Myocyte (in vitro differentiated cells): ENCODE results near the gene ARHGEF11. TPM values are rescaled to one million over a fixed set of nuclear protein-coding genes. Genes with fewer than 3 reads are reported as not detected.
"Not testable (repeated sequence)": the region's sequence is repeated elsewhere in the genome, so short reads cannot be mapped to it uniquely, and the experiment has no call there.

Experiments
- DNase-seq: peaks from one replicate; pipeline ENCODE4 v3.0.0-alpha.2; 2012; ENCODE audit warnings: low read depth
- total RNA-seq: library from RNA; depleted of rRNA; stranded (reverse); fragments of >200 nt; gene quantifications from 2 replicates; pipeline ENCODE4 v1.2.3, GENCODE V29; 2014

Gene ARHGEF11
- total RNA-seq, 1 donor from 2014 or later: 19.3 TPM

DNA sequence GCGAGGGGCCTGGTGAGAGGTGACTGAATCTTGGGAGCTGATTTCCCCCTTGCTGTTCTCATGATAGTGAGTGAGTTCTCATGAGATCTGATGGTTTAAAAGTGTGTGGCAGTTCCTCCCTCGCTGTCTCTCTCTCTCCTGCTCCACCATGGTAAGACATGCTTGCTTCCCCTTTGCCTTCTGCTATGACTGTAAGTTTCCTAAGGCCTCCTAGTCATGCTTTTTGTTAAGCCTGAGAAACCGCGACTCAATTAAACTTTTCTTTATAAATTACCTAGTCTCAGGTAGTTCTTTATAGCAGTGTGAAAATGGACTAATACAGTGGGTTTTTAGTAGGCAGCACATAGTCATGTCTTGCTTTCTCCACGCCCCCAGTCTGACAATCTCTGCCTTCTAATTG is 10.2 kb upstream of the ARHGEF11 start:
- DNase-seq: not testable (repeated sequence)

DNA sequence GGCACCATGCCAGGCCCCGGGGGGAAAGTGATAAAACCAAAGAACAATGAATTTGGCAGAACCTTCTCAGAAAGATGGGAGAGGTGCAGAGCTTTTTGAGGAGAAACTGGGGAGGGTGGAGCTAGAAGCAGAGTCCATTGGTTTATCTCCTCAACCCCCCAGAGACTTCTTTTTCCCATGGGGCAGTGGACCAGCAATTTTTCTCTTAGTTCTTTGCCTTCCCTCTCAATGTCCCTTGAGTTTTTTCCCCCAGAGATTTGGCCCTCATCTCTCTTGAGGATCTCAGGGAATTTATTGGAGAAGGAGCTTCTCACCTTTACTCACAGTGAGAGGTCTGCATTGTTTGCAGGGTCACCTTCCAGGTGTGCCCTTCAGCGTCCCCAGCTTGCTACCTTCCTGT is 5.3 kb upstream of the ARHGEF11 start:
- DNase-seq: no peak

DNA sequence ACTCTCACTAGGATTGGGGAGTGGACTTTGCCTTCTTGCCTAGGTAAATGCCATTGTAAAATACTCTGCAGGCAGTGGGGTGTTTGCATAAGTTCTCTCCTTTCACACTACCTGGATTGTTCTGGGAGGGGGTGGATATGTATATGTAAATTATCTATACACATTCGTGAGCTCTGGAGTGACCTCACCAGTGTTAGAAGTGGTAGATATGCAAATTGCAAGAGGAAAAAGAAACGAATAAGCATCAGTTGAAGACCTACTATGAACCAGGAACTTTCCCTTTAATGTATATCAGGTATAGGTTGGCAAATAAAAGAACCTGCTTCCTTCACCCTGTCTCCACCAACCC is 1.5 kb upstream of the ARHGEF11 start:
- DNase-seq: no peak

DNA sequence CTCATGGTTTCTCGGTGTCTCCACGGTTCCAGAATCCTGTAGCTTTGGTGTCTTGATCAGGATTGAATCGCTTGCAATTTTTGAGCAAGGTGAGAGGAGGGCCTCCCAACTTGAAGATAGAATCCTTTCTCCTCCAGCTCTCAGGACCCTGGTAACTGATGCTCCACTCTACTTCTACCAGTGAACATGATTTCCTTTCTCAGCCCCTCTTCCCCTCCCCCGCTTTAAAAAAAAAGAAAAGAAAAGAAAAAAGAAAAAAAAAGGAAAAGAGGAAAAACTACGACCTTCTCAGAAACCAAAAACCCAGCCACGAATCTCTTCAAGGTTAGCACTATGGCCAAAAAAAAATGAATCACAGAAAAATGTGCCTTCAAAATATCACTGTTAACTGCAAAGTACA is 1.2 kb downstream of the ARHGEF11 start:
- no peak for DNase-seq

DNA sequence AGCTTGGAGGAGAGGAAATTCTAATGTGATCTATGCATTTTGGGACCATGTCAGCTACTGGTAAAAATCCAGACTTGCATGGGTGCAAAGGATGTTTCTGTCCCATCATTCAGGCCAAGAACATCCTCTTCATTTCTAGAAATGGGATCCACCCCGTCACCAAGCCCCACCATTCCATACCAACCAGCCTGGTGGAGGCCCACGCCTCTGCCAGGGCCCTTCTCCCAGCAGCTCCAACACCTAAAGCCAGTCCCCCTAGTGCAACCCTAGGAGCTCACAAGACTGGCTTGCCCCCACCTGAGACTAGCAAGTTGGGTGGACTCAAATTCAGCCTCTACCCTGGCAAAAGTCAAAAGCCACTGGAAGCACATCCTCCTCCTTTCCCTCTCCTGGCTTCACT is 1.9 kb downstream of the ARHGEF11 start:
- no peak for DNase-seq

DNA sequence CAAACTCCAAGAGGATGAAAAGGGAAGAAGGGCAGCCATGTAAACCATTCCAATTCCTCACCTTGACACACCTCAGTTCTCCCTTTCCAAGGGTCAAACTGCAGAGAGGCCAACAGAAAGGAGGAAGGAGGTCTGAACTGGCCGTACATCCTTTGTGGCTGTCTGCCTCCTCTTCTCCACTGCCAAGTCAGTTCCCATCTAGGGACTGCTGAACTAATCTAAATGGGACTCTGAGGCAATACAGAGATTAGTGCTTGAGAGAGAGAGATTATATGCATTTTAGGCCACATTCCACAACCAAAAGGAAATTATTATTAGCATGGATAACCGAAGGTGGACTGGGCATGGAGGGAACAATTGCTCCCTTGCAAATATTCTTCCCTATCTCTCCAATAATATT is 2.7 kb downstream of the ARHGEF11 start:
- DNase-seq: no peak

DNA sequence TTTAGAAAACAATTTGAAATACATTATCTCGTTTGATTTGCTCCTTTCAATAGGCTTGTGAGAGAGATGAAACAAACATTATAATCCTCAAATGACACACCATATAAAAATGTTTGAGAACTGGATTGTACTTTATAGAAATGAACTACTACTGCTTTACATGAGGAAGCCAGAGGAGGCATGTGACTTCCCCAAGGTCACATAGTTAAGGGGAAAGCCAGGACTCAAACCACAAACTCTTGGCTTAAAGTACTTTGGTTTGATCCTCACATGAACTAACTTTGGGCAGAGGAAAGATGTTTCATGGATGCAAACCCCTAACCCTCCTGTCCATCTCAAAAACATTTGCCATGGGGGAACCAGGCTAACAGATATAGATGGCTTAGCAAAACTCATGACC is 4.7 kb downstream of the ARHGEF11 start:
- peak; percentile 23 for DNase-seq

DNA sequence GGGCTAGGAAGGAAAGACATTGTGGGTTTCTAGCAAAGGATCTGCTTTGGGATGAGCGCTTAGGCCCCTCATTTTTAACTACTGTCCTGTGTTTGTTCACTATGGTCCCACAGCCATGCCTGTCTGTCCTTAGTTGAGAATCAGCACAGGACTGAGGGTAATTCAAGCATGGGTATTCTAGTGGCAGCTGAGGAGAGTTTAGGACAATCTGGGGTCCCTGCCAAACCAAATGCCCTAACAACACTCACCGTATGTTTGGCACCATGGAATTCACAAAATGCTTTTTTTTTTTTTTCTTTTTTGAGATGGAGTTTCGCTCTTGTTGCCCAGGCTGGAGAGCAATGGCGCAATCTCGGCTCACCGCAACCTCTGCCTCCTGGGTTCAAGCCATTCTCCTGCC is 10.4 kb downstream of the ARHGEF11 start:
- peak; percentile 33 for DNase-seq

DNA sequence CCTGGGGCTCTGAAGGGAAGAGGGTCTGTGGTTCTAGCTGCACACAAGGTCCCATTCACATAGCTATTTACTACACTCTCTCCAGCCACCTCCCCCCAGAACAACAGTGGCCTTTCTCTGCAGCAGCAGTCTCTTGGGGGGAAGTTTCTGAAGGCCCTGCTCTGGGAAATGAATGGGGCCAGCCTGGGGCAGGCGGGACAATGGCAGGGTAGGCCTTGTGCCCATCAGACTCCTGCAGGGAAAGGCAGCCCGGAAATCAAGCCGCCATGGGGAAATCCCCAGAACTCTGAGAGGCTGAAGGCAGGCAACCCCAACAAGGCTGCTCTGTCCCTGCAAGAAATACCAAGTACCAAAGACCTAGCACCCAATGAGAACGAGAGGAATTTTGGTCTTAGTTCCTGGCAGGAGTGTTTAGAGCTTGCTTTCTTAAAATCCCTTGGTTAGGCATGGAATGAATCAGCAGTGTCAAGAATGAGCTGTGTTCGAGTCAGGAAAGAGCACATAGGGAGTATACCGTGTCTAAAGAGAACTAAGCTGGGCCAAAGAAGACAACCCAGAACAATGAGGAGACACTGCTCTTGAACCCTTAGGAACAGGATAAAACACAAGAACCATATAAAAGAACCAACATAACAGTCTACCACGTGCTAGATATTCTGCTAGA is 11.3 kb downstream of the ARHGEF11 start:
- DNase-seq: no peak

DNA sequence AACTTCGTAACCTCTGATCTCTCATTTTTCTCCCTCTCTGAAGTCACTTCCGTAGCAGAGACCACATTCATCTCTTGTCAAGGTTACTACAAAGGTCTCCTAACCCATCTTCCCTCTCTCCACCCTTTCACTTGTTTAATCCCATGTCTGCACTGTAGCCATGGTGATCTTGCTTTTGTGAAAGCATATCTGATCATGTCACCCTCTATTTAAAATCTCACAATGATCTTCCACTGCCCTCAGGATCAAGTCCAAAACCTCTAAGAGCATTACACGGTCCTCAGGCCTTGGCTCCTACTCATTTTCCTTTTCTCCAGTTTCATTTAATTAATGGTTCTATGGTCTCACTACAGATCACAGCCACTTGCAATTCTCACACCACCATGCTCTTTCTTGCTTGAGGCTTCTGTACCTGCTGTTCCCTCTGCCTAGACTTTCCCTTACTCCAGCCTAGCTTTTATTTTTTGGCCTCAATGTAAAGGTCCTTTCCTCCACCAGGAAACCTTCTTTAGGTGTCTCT is 12.1 kb downstream of the ARHGEF11 start:
- peak; percentile 13 for DNase-seq

DNA sequence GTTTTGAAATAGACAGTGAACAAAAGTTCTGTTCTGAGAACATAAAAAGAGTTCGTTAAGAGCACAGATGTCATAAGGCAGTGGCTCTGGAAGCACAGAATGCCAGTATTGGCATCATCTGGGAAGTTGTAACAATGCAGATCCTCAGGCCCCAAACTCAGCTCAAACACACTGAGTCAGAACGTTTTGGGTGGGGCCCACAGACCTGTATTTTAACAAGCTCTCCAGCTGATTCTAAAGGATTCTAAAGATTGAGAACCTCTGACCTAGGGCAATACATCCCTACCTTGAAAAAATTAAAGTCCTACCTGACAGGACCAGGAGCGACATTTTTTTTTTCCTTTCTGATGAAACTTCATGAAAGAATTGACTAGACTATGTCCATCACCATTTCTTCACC is 13.2 kb downstream of the ARHGEF11 start:
- DNase-seq: no peak

DNA sequence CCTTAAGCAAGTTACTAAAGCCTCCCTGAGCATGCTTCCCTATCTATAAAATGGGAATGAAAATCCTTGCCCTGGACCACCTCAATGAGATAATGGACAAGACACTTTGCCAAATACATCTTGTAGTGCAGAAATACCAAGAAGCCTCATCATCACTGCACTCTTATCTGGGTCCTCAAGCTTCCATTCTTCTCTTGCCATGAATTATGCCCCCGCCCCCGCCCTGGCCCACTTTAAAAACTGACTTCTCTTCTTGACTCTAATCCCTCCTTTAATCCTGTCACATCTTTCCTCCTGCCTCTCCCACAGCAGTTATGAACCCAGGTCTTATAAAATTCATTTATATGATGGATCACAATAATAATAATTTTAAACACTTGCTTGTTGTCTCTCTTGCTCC is 14.8 kb downstream of the ARHGEF11 start:
- DNase-seq: no peak

DNA sequence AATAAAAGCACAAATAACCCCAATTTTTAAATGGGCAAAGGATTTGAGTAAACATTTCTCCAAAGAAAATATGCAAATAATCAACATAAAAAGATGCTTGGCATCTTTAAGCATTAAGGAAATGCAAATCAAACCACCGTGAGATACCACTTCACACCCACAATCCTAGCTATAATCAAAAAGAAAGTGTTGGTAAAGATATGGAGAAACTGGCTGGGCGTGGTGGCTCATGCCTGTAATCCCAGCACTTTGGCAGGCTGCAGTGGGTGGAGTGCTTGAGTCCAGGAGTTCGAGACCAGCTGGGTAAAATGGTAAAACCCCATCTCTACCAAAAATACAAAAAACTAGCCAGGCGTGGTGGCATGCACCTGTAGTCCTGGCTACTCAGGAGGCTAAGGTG is 16.9 kb downstream of the ARHGEF11 start:
- DNase-seq: no peak

DNA sequence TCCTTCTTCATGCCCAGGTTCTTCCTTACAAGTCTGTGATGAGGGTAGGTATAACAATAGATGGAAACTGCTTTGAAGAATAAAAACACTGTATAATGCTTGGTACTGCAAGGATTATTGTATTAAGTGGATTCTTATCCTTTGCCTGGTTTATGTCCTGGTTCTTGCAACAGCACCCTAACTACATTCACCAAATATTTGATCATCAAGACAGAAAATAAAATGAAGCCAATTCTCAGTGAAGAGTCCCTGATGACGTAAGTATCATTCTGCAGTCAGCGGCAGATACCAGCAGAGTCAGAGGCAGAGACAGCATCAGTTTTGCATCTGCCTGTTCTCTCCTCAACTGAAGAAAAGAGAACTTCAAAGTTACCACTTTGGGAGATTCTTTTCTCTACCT is 19.7 kb downstream of the ARHGEF11 start:
- DNase-seq: no peak

DNA sequence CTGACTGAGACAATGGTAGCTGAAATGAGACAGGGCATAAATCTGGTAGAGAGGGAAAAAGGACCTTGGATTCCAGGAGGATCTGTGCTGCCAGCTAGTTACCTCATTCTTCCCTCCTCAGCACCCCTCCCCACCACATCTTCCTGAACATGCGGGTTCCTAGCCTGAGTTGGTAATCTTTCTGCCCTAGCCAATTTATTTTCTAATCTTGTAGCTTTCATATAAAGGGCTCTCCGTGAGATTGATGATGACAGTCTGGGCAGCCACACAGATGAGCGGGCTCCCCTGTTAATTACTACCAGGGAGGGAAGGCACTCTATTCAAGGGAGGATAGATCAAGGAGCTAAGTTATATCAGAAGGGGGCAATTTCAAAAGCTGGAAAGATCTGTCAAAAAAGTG is 20.2 kb downstream of the ARHGEF11 start:
- no peak for DNase-seq

DNA sequence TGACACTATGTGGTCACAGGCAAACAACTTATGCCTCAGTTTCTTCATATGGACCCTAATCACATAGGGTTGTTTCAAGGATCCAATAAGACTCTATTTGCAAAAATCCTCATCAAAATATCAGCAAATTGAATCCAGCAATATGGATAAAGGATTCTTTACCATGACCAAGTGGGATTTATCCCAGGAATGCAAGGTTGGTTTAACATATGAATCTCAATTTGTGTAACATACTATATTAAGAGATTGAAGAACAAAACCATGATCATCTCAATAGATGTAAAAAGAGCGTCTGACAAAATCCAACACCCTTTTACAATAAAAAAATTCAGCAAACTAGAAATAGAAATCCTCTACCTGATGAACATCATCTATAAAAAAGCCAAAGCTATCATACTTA is 23.9 kb downstream of the ARHGEF11 start:
- no peak for DNase-seq

DNA sequence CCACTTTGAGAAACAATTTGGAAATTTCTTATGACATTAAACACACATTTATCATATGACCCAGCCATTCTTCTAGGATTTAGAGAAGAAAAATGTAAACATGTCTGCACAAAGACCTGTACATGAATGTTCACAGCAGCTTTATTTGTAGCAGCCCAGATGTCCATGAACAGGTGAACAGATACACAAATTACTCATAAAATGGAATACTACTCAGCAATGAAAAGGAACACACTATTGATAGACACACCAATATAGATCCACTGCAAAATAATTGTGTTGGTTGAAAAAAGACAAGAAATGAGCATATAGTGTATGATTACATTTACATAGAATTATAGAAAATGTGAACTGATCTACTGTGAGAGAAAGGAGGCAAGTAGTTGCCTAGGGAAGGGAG is 26.1 kb downstream of the ARHGEF11 start:
- DNase-seq: no peak

DNA sequence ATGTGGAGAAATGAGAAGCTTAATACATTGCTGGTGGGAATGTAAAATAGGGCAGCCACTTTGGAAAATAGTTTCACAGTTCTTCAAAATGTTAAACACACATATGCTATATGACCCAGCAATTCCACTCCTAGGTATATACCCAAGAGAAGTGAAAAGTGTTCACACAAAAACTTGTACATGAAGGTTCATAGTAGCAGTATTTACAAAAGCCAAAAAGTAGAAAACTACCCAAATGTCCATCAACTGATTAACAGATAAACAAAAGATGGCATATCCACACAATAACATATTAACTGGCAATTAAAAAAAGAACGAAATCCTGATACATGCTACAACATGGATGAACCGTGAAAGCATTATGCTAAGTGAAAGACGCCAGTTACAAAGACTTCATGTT is 33.7 kb downstream of the ARHGEF11 start:
- no peak for DNase-seq

DNA sequence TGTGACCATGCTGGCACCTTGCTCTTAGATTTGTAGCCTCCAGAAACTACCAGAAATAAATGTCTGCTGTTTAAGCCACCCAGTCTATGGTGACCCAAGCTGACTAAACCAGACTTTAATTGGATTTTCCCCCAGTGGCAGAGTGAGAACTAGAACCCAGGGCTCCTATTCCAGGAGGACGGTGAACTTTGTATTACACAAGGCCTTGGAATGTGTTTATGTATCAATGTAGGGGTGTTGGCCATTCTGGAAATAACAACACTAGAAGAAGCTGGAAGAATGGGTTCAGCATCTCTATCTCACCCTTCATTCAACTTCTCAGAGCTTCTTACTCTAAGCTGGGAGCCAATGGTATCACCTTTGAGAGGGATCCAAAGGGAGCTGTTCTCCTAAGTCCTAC is 37.0 kb downstream of the ARHGEF11 start:
- no peak for DNase-seq

DNA sequence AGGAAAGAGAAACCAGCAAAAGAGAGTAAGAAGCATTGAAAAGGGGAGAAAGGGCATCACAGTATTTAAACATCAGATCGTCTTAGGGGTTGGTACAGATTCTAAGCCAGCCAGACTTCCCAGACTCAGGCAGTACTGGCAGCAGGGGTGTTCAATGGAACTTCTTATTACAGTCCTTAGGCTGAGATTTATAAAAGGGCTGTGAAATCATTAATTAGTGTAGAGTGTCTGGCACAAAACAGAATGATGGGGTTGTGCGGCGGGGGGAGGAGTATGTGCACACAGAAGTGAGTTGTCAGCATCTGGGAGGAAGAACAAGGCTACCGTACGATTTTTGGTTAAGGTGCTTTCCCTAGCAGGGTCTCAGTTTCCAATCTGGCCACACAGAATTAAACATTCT is 38.2 kb downstream of the ARHGEF11 start:
- DNase-seq: no peak

DNA sequence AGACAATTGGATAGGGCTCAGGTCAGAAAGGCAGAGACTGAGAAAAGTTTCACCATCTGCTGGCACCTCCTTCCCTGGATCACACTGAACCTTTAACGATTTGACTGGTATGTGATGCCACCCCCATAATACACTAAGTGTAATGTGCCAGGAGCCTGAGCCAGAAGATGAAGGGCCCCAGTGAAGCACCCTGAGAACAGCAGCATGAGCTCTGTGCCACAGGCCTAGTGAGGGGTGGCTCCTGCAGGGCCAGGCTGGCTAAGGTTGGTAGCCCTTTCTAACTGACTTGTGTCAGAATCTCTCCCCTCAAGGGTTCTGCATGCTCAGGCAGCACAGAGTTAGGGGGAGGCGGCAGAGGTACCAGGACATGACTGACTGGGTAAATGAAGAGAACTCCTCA is 38.9 kb downstream of the ARHGEF11 start:
- no peak for DNase-seq

DNA sequence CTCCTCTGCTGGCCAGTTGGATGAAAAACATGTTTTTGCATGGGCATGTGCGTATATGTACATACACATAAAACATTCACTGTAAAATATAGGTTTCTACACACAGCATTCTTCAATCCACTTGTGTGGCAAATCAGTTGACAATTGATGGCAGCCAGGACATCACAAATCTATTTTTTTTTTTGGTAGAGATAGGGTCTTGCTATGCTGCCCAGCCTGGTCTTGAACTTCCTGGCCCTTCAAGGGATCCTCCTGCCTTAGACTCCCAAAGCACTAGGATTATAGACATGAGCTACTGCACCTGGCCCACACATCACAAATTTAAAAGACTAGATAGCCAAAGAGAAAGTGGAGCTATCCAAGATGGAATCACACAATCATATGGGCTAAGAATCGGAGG is 39.6 kb downstream of the ARHGEF11 start:
- no peak for DNase-seq

DNA sequence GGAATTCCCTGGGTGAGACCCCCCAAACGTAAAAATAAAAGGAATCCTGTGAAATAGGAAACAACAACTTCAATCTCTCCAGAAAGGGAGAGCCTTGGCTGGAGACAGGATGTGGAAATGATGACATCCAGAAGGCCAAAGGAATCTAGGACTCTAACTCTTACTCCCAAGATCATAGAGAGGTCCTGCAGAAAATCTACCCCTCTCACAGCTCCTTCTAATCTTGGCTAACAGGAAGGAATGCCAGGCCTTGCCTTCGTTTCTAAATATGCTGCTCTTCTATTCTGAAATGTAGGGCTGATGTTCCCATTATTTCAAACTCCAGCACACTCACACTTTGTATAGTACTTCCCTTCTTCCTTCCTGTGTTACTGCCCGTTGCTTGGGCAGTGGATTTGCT is 40.7 kb downstream of the ARHGEF11 start:
- DNase-seq: no peak

DNA sequence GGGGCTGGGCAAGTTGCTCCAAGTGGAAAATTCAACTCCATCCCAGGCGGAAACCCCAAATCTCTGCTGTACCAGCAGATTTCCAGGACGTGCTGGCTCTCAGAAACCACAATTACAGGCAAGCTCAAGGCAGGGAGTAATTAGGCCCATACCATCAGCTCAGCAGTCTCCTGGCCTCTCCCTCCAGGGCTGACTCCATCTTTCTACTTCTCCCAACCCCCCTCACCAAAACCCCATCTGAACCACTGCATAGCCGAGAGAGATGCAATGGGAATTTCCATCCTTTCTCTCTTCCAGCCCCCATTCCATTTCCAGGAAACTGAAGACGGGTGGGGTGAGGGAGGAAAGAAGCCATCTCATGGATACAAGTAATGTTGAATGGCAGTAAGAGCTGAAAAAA is 41.2 kb downstream of the ARHGEF11 start:
- DNase-seq: no peak
